Brain microvascular endothelial cell (primary cell): ENCODE results near the gene PRKN.

Source experiments
- DNase-seq: peaks from one replicate; pipeline ENCODE4 v3.0.0-alpha.2; 2020
- H3K27ac ChIP-seq: fragments of 250-450 bp; sonication (Bioruptor Pico); 2 replicates; pipeline ENCODE4 v1.5.1; 2020; ENCODE audit warnings: mild to moderate bottlenecking, moderate library complexity
- H3K27me3 ChIP-seq: fragments of 250-450 bp; sonication (Bioruptor Pico); replicated peaks from 2 replicates; pipeline ENCODE4 v1.5.1; 2020; ENCODE audit warnings: mild to moderate bottlenecking
- H3K36me3 ChIP-seq: fragments of 250-450 bp; sonication (Bioruptor Pico); replicated peaks from 2 replicates; pipeline ENCODE4 v1.5.1; 2020; ENCODE audit warnings: mild to moderate bottlenecking
- H3K4me3 ChIP-seq: 2 replicates; pipeline ENCODE4 v1.5.1; 2011; ENCODE audit warnings: low read depth, mild to moderate bottlenecking, control low read depth, low read length, moderate library complexity
- CTCF ChIP-seq: IDR thresholded peaks from 2 replicates; pipeline ENCODE4 v1.5.1; 2011; ENCODE audit warnings: low read depth, mild to moderate bottlenecking, moderate library complexity, low read length, control low read depth, inconsistent platforms; ENCODE audit errors: missing control alignments
- in situ Hi-C: cut with HindIII; loops from 2 replicates; pipeline ENCODE4 v1.10.0; 2017; ENCODE audit warnings: low sequenced_read_pairs, low pct_ligation_motif_present

Gene PRKN

GRCh38 chr6:161584051-161584450, 1143.5 kb downstream of the PRKN start:
- H3K4me3 ChIP-seq, result no peak overlapping the region
- H3K27me3 ChIP-seq, result no peaks in the 10 kb centered on the region
- no peaks in the 10 kb centered on the region for H3K36me3 ChIP-seq
- in situ Hi-C loops, result no loop called here
- TF ChIP-seq CTCF, result no peak
- H3K27ac ChIP-seq, result no peak overlapping the region
- no peak for DNase-seq

GRCh38 chr6:161583584-161583983, 1144.0 kb downstream of the PRKN start:
- DNase-seq, result no peak
- Histone ChIP-seq H3K4me3 (no peak overlapping the region), H3K27ac (no peak overlapping the region), H3K27me3 (no peaks in the 10 kb centered on the region), H3K36me3 (no peaks in the 10 kb centered on the region)
- in situ Hi-C loops, result no loop called here
- no peak for TF ChIP-seq CTCF

- no peak overlapping the region for H3K4me3 ChIP-seq
- in situ Hi-C loops, result no loop called here
- no peak for TF ChIP-seq CTCF
- no peaks in the 10 kb centered on the region for H3K27me3 ChIP-seq
- DNase-seq, result no peak
- no peaks in the 10 kb centered on the region for H3K36me3 ChIP-seq
- H3K27ac ChIP-seq, result no peak overlapping the region
Measured at GRCh38 chr6:161578478-161578877, 1149.1 kb downstream of the PRKN start.

- Histone ChIP-seq H3K36me3 (no peaks in the 10 kb centered on the region), H3K4me3 (no peak overlapping the region), H3K27me3 (no peaks in the 10 kb centered on the region), H3K27ac (no peak overlapping the region)
- in situ Hi-C loops, result no loop called here
- TF ChIP-seq CTCF, result no peak
- DNase-seq, result no peak
Measured at GRCh38 chr6:161575523-161576254, 1151.9 kb downstream of the PRKN start.

GRCh38 chr6:161568885-161569456, 1158.6 kb downstream of the PRKN start:
- H3K27me3 ChIP-seq, result no peaks in the 10 kb centered on the region
- no peak for DNase-seq
- H3K36me3 ChIP-seq, result no peaks in the 10 kb centered on the region
- no peak for TF ChIP-seq CTCF
- H3K27ac ChIP-seq, result no peak overlapping the region
- in situ Hi-C loops, result no loop called here
- no peak overlapping the region for H3K4me3 ChIP-seq
